Activated CD4-positive, alpha-beta T cell treated with anti-CD3 and anti-CD28 coated beads for 4 hours (primary cell): ENCODE results near the gene KDM4C.
"Not testable (repeated sequence)": the region's sequence is repeated elsewhere in the genome, so short reads cannot be mapped to it uniquely, and the experiment has no call there.

ENCODE experiments used
- DNase-seq, 2 donors: peaks; one replicate each; pipeline ENCODE4 v3.0.0-alpha.2; 2020

The KDM4C gene

GRCh38 chr9:6764523-6764922 is 6.8 kb downstream of the KDM4C start:
- no peak for DNase-seq

GRCh38 chr9:6764950-6765349 is 7.2 kb downstream of the KDM4C start:
- no peak for DNase-seq

- no peak for DNase-seq
Measured at GRCh38 chr9:6765396-6765795, 7.6 kb downstream of the KDM4C start.

- no peak for DNase-seq
Measured at GRCh38 chr9:6766606-6767005, 8.8 kb downstream of the KDM4C start.

GRCh38 chr9:6768587-6768986 is 10.8 kb downstream of the KDM4C start:
- not testable (repeated sequence) for DNase-seq

GRCh38 chr9:6771722-6772121 is 13.9 kb downstream of the KDM4C start:
- DNase-seq = no peak

GRCh38 chr9:6777213-6777902 is 19.6 kb downstream of the KDM4C start:
- no peak for DNase-seq

GRCh38 chr9:6779417-6780241 is 21.9 kb downstream of the KDM4C start:
- no peak for DNase-seq

GRCh38 chr9:6780690-6781089 is 22.9 kb downstream of the KDM4C start:
- DNase-seq = no peak

- no peak for DNase-seq
Measured at GRCh38 chr9:6781476-6781875, 23.7 kb downstream of the KDM4C start.

- no peak for DNase-seq
Measured at GRCh38 chr9:6782345-6782744, 24.6 kb downstream of the KDM4C start.

GRCh38 chr9:6782981-6783380 is 25.2 kb downstream of the KDM4C start:
- no peak for DNase-seq

GRCh38 chr9:6783753-6784152 is 26.0 kb downstream of the KDM4C start:
- DNase-seq = no peak

GRCh38 chr9:6785682-6786081 is 27.9 kb downstream of the KDM4C start:
- DNase-seq = no peak

- DNase-seq = no peak
Measured at GRCh38 chr9:6787793-6788161, 30.0 kb downstream of the KDM4C start.

GRCh38 chr9:6788162-6789016 is 30.6 kb downstream of the KDM4C start:
- no peak for DNase-seq

GRCh38 chr9:6789017-6789338 is 31.2 kb downstream of the KDM4C start:
- not testable (repeated sequence) for DNase-seq

GRCh38 chr9:6790866-6791265 is 33.1 kb downstream of the KDM4C start:
- DNase-seq = no peak

GRCh38 chr9:6793203-6793602 is 35.4 kb downstream of the KDM4C start:
- no peak for DNase-seq

GRCh38 chr9:6794936-6795335 is 37.2 kb downstream of the KDM4C start:
- DNase-seq = no peak

- no peak for DNase-seq
Measured at GRCh38 chr9:6802926-6803325, 45.2 kb downstream of the KDM4C start.

GRCh38 chr9:6805532-6805931 is 47.8 kb downstream of the KDM4C start:
- DNase-seq = no peak

- DNase-seq = not testable (repeated sequence)
Measured at GRCh38 chr9:6806318-6806717, 48.5 kb downstream of the KDM4C start.

- DNase-seq = not testable (repeated sequence)
Measured at GRCh38 chr9:6807669-6808068, 49.9 kb downstream of the KDM4C start.
